H1 (cell line): ENCODE results near the gene SPDYE2B. TPM values are rescaled to one million over a fixed set of nuclear protein-coding genes. Genes with fewer than 3 reads are reported as not detected.
"Not testable (repeated sequence)": the region's sequence is repeated elsewhere in the genome, so short reads cannot be mapped to it uniquely, and the experiment has no call there.

Experiments used
- CTCF ChIA-PET: fragments of 300-600 bp; sonication (Branson Sonifier 250); formaldehyde crosslinking; loops from one replicate; lab custom pipeline; 2021; ENCODE audit not compliant: partially characterized antibody; lab: Charles Lee
- POLR2A ChIA-PET: fragments of 300-600 bp; sonication (Branson Sonifier 250); formaldehyde crosslinking; loops from one replicate; lab custom pipeline; 2021; ENCODE audit warnings: inconsistent platforms; ENCODE audit not compliant: partially characterized antibody; lab: Charles Lee
- DNase-seq, 2 experiments: peaks; one replicate each; pipeline versions ENCODE4 v3.0.0 to v3.0.0-alpha.2; 2010 to 2022; ENCODE audit warnings: low spot score in 2 of 2, low read depth in 1 of 2, mixed read lengths in 1 of 2
- FAIRE-seq: peaks from 2 replicates; lab custom pipeline; 2011; peaks lifted over from hg19 to GRCh38; lab: Jason Lieb, UNC
- H2AFZ ChIP-seq: 2 replicates; pipeline ENCODE4 v1.8.1; 2012; ENCODE audit warnings: low read length, inconsistent platforms
- H2AK5ac ChIP-seq: 2 replicates; pipeline ENCODE4 v1.6.1; 2013; ENCODE audit warnings: low read depth, low read length
- H2BK120ac ChIP-seq: replicated peaks from 2 replicates; pipeline ENCODE3; 2013; ENCODE audit warnings: low read depth, low read length, inconsistent platforms
- H2BK12ac ChIP-seq: 2 replicates; pipeline ENCODE4 v1.6.1; 2013; ENCODE audit warnings: low read depth, low read length
- H2BK15ac ChIP-seq: 2 replicates; pipeline ENCODE4 v1.6.1; 2013; ENCODE audit warnings: low read length
- H2BK20ac ChIP-seq: 2 replicates; pipeline ENCODE4 v1.6.1; 2013; ENCODE audit warnings: low read length
- H2BK5ac ChIP-seq: 2 replicates; pipeline ENCODE4 v1.6.1; 2013; ENCODE audit warnings: low read depth, low read length
- H3K14ac ChIP-seq: 2 replicates; pipeline ENCODE4 v1.6.1; 2013; ENCODE audit warnings: inconsistent platforms; ENCODE audit not compliant: insufficient read length
- H3K18ac ChIP-seq: 2 replicates; pipeline ENCODE4 v1.6.1; 2013; ENCODE audit warnings: low read length; ENCODE audit errors: extremely low read depth
- H3K23ac ChIP-seq: 2 replicates; pipeline ENCODE4 v1.6.1; 2013; ENCODE audit warnings: inconsistent platforms; ENCODE audit not compliant: insufficient read length
- H3K23me2 ChIP-seq: 2 replicates; pipeline ENCODE4 v1.6.1; 2013; ENCODE audit warnings: low read depth, low read length
- H3K27ac ChIP-seq: 2 replicates; pipeline ENCODE4 v1.6.1; 2011; ENCODE audit warnings: low read depth, low read length, inconsistent platforms
- H3K27me3 ChIP-seq, 4 experiments: replicated peaks in 1 of 4; 1 replicate in 1 of 4; 2 replicates in 3 of 4; pipeline versions ENCODE4 v1.6.1 to v1.8.1; 2011 to 2013; ENCODE audit warnings: low read length in 3 of 4, mild to moderate bottlenecking in 3 of 4, inconsistent platforms in 2 of 4, mixed read lengths in 2 of 4, moderate library complexity in 1 of 4; ENCODE audit not compliant: control insufficient read depth in 3 of 4, insufficient read depth in 3 of 4; ENCODE audit errors: extremely low read depth in 1 of 4
- H3K36me3 ChIP-seq, 4 experiments: 2 replicates each; pipeline versions ENCODE4 v1.6.1 to v1.8.1; 2011 to 2013; ENCODE audit warnings: mild to moderate bottlenecking in 4 of 4, low read length in 3 of 4, moderate library complexity in 2 of 4, control low read depth in 1 of 4, inconsistent platforms in 1 of 4; ENCODE audit not compliant: insufficient read depth in 4 of 4, control insufficient read depth in 2 of 4
- H3K4ac ChIP-seq: replicated peaks from 2 replicates; pipeline ENCODE3; 2013; ENCODE audit warnings: low read length, low read depth, mixed read lengths, inconsistent platforms; ENCODE audit not compliant: insufficient read length
- H3K4me1 ChIP-seq, 4 experiments: replicated peaks in 1 of 4; 1 replicate in 1 of 4; 2 replicates in 3 of 4; pipeline versions ENCODE4 v1.6.1 to v1.8.1; 2011 to 2013; ENCODE audit warnings: low read length in 3 of 4, inconsistent platforms in 2 of 4, mixed read lengths in 1 of 4; ENCODE audit not compliant: insufficient read depth in 4 of 4, control insufficient read depth in 3 of 4
- H3K4me2 ChIP-seq, 2 experiments: 2 replicates each; pipeline versions ENCODE4 v1.6.1 to v1.8.1; 2011 to 2013; ENCODE audit warnings: low read depth in 2 of 2, low read length in 2 of 2, control low read depth in 1 of 2, inconsistent platforms in 1 of 2, mild to moderate bottlenecking in 1 of 2; ENCODE audit not compliant: insufficient read depth in 1 of 2
- H3K4me3 ChIP-seq, 4 experiments: fragments of 200-600, 300-600 bp in 1 of 4; sonication (generic), shearing (Covaris generic), sonication (Bioruptor Twin) in 1 of 4; 2 replicates each; pipeline versions ENCODE4 v1.5.1 to v1.8.1; 2011 to 2016; ENCODE audit warnings: low read length in 4 of 4, low read depth in 3 of 4, control low read depth in 2 of 4, inconsistent platforms in 2 of 4, mild to moderate bottlenecking in 2 of 4, mixed read lengths in 1 of 4, moderate library complexity in 1 of 4; ENCODE audit not compliant: insufficient read depth in 2 of 4; ENCODE audit errors: extremely low read depth in 1 of 4
- H3K56ac ChIP-seq: replicated peaks from 2 replicates; pipeline ENCODE3; 2013; ENCODE audit warnings: low read depth, mild to moderate bottlenecking, mixed read lengths, low read length, inconsistent platforms; ENCODE audit not compliant: insufficient read length
- H3K79me1 ChIP-seq: 2 replicates; pipeline ENCODE4 v1.6.1; 2013; ENCODE audit warnings: low read depth, low read length, control low read depth
- H3K79me2 ChIP-seq, 2 experiments: 2 replicates each; pipeline versions ENCODE4 v1.6.1 to v1.8.1; 2012 to 2013; ENCODE audit warnings: low read length in 2 of 2, mild to moderate bottlenecking in 2 of 2, inconsistent platforms in 1 of 2; ENCODE audit not compliant: insufficient read depth in 2 of 2, control insufficient read depth in 1 of 2
- H3K9ac ChIP-seq, 4 experiments: replicated peaks in 1 of 4; 1 replicate in 1 of 4; 2 replicates in 3 of 4; pipeline versions ENCODE4 v1.6.1 to v1.8.1; 2011 to 2013; ENCODE audit warnings: low read depth in 3 of 4, low read length in 3 of 4, control low read depth in 2 of 4, mild to moderate bottlenecking in 2 of 4, moderate library complexity in 2 of 4, inconsistent platforms in 1 of 4; ENCODE audit errors: extremely low read depth in 1 of 4
- H3K9me3 ChIP-seq, 2 experiments: 2 replicates each; pipeline versions ENCODE4 v1.6.1 to v1.8.1; 2012 to 2013; ENCODE audit warnings: mild to moderate bottlenecking in 2 of 2, moderate library complexity in 2 of 2, control low read depth in 1 of 2, inconsistent platforms in 1 of 2, low read depth in 1 of 2, low read length in 1 of 2, mixed read lengths in 1 of 2; ENCODE audit not compliant: insufficient read depth in 2 of 2
- H4K20me1 ChIP-seq, 2 experiments: replicated peaks in 1 of 2; 2 replicates each; pipeline versions ENCODE3 to v1.8.1; 2011 to 2013; ENCODE audit warnings: inconsistent platforms in 2 of 2, low read length in 2 of 2, mild to moderate bottlenecking in 1 of 2; ENCODE audit not compliant: insufficient read depth in 2 of 2, control insufficient read depth in 1 of 2
- H4K5ac ChIP-seq: 2 replicates; pipeline ENCODE4 v1.6.1; 2013; ENCODE audit warnings: low read length, low read depth, mixed read lengths, inconsistent platforms; ENCODE audit not compliant: insufficient read length
- H4K8ac ChIP-seq: 2 replicates; pipeline ENCODE4 v1.8.0; 2013; ENCODE audit warnings: mild to moderate bottlenecking, moderate library complexity, low read length, inconsistent platforms; ENCODE audit not compliant: insufficient read depth; ENCODE audit errors: extremely low read depth
- H4K91ac ChIP-seq: replicated peaks from 2 replicates; pipeline ENCODE3; 2013; ENCODE audit warnings: low read length, mixed read lengths, inconsistent platforms; ENCODE audit not compliant: insufficient read length
- WGBS, 2 experiments: shearing (Covaris generic) in 1 of 2; methylation state at CpG; one replicate each; pipeline versions ENCODE4 v1.1.6 to v1.1.7; 2013 to 2015; ENCODE audit warnings: low lambda C conversion rate in 2 of 2, mixed read lengths in 2 of 2, inconsistent platforms in 1 of 2, low coverage in 1 of 2, missing lambda C conversion rate in 1 of 2; ENCODE audit not compliant: insufficient replicate concordance in 2 of 2, insufficient coverage in 1 of 2, insufficient read length in 1 of 2; ENCODE audit errors: extremely low coverage in 1 of 2, missing lambda C conversion rate in 1 of 2; 5-methylcytosine and 5-hydroxymethylcytosine counted together
- polyA plus RNA-seq, 7 experiments: library from polyadenylated mRNA; depleted of rRNA in 3 of 7; stranded (reverse) in 5 of 7; unstranded in 2 of 7; fragments of >200 nt in 5 of 7; fragments of 200-250 nt in 2 of 7; gene quantifications; 1 replicate in 5 of 7; 2 replicates in 1 of 7; 4 replicates in 1 of 7; pipeline versions ENCODE4 v1.2.1 to v1.2.3, GENCODE V29; 2011 to 2013; ENCODE audit warnings: missing spikeins in 2 of 7, mixed read lengths in 2 of 7
- total RNA-seq: library from RNA; stranded (reverse); fragmentation: NEBNext Ultra II Directional; extraction: Animal tissue kit (Norgen Biotek cat#: 25700); gene quantifications from 2 replicates; pipeline ENCODE4 v1.2.1, GENCODE V29; 2021

Gene SPDYE2B
- total and polyA plus RNA-seq, 2 of the 8 experiments (the other 6 are each of a cell fraction or from before 2014, with no cell fraction given) = not detected

- WGBS, 2 experiments = no CpG with 5 or more reads among the region's 8 CpGs
- not testable (repeated sequence) for FAIRE-seq
These were observed 22.7 kb upstream of the SPDYE2B start for GRCh38 chr7:102627271-102627904.

GRCh38 chr7:102630622-102631021 is 19.5 kb upstream of the SPDYE2B start:
- H3K23ac ChIP-seq, H3K36me3 ChIP-seq, H3K27ac ChIP-seq, H3K79me2 ChIP-seq, H3K9me3 ChIP-seq, H2BK20ac ChIP-seq, FAIRE-seq, H3K9ac ChIP-seq, H3K4me1 ChIP-seq, H2BK12ac ChIP-seq, POLR2A ChIA-PET, H3K79me1 ChIP-seq, H3K27me3 ChIP-seq, H3K4ac ChIP-seq, H3K23me2 ChIP-seq, H4K8ac ChIP-seq, H3K4me3 ChIP-seq, H2BK120ac ChIP-seq, H4K5ac ChIP-seq, H3K18ac ChIP-seq, H2AK5ac ChIP-seq, H4K20me1 ChIP-seq, H2BK5ac ChIP-seq, CTCF ChIA-PET, DNase-seq, H4K91ac ChIP-seq, H3K56ac ChIP-seq, H2AFZ ChIP-seq, H3K4me2 ChIP-seq, H2BK15ac ChIP-seq, H3K14ac ChIP-seq: not testable (repeated sequence)
- 81% methylated on average over 5 of the region's 9 CpGs; no CpG with 5 or more reads in 1 of the 2 experiments for WGBS, 2 experiments

More at GRCh38 chr7:102627271-102627904, 22.7 kb upstream of the SPDYE2B start:
- H3K4ac ChIP-seq, H3K79me1 ChIP-seq, H3K4me1 ChIP-seq, H3K4me3 ChIP-seq, H3K23me2 ChIP-seq, H2BK12ac ChIP-seq, H4K20me1 ChIP-seq, H3K9ac ChIP-seq, H3K56ac ChIP-seq, H3K14ac ChIP-seq, POLR2A ChIA-PET, H3K9me3 ChIP-seq, H4K8ac ChIP-seq, H4K91ac ChIP-seq, H2BK20ac ChIP-seq, H4K5ac ChIP-seq, H3K4me2 ChIP-seq, H2AFZ ChIP-seq, H2BK15ac ChIP-seq, H3K23ac ChIP-seq, H3K27me3 ChIP-seq, H2AK5ac ChIP-seq, H3K18ac ChIP-seq, H2BK5ac ChIP-seq, H3K79me2 ChIP-seq, H3K36me3 ChIP-seq, CTCF ChIA-PET, H3K27ac ChIP-seq, DNase-seq, H2BK120ac ChIP-seq: not testable (repeated sequence)
